Neural progenitor cell (in vitro differentiated cells): Measurements from ENCODE around the gene SALL3.
"Not testable (repeated sequence)": the region's sequence is repeated elsewhere in the genome, so short reads cannot be mapped to it uniquely, and the experiment has no call there.

Source experiments
- EZH2 ChIP-seq: fragments of 200-600 bp; sonication (generic); IDR thresholded peaks from 2 replicates; pipeline ENCODE4 v1.6.1; 2017; ENCODE audit warnings: antibody characterized with exemption, mild to moderate bottlenecking, moderate library complexity
- EZH2phosphoT487 ChIP-seq: fragments of 200-600 bp; sonication (generic); IDR thresholded peaks from 2 replicates; pipeline ENCODE4 v1.6.1; 2017; ENCODE audit warnings: antibody characterized with exemption
- TF ChIP-seq, protein P1 (sequence below): fragments of 200-600 bp; sonication (generic); IDR thresholded peaks from 2 replicates; pipeline ENCODE4 v1.5.1; 2017; ENCODE audit warnings: antibody characterized with exemption, mild to moderate bottlenecking

DNA sequence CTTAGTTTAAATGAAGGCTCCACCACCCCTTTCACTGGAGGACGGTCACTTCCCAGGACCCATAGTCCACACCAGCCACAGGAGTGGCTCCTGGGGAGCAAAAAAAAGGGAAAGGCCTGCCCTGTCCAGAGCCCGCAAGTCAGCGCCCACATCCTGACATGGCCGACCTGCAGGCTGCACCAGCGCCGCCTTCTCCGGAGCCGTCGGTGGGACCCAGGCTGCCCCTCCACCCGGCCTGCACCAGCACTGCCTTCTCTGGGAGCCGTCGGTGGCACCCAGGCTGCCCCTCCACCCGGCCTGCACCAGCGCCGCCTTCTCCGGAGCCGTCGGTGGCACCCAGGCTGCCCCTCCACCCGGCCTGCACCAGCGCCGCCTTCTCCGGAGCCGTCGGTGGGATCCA lies 14.9 kb upstream of the SALL3 start:
- TF ChIP-seq, protein P1, sequence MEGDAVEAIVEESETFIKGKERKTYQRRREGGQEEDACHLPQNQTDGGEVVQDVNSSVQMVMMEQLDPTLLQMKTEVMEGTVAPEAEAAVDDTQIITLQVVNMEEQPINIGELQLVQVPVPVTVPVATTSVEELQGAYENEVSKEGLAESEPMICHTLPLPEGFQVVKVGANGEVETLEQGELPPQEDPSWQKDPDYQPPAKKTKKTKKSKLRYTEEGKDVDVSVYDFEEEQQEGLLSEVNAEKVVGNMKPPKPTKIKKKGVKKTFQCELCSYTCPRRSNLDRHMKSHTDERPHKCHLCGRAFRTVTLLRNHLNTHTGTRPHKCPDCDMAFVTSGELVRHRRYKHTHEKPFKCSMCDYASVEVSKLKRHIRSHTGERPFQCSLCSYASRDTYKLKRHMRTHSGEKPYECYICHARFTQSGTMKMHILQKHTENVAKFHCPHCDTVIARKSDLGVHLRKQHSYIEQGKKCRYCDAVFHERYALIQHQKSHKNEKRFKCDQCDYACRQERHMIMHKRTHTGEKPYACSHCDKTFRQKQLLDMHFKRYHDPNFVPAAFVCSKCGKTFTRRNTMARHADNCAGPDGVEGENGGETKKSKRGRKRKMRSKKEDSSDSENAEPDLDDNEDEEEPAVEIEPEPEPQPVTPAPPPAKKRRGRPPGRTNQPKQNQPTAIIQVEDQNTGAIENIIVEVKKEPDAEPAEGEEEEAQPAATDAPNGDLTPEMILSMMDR, result not testable (repeated sequence)
- TF ChIP-seq EZH2phosphoT487, EZH2: not testable (repeated sequence)
